Measurements from ENCODE around the gene GPR143. TPM values are rescaled to one million over a fixed set of nuclear protein-coding genes. Genes with fewer than 3 reads are reported as not detected.

GPR143 gene
- total and polyA plus RNA-seq, 2 of the 4 experiments (the other 2 are of a cell fraction) = 0.07 TPM; not detected in 1

DNA sequence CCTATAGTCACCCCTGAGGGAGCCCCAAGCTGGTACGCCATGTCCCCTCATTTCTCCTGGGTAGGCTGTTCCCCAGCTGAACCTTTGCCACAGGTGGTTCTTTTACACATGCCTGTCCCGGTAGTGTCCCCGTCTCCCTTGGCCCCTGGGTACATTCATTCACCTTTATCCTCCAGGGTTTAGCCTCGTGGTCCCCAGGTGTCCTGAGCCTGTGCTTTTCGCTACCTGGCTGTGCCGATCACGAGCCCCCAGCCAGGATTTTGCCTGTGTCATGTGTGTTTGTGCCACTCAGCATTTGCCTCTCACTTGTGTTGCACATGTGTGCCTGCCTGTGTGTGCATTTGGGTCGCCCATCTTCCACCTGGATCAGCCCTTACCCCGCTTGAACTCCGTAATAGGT, 57.6 kb downstream of the GPR143 start:
- Histone ChIP-seq H4K20me1 (ENCODE audit: insufficient read depth, low read length) (no peaks in the 10 kb centered on the region), H3K4me1 (ENCODE audit: control insufficient read depth, insufficient read depth, low read length) (no peaks in the 10 kb centered on the region), H3K4me3 (ENCODE audit: insufficient read depth, low read depth, low read length) (no peak overlapping the region), H2BK120ac (ENCODE audit: low read depth, low read length) (no peak overlapping the region), H3K14ac (replicated peaks; ENCODE audit: low read depth, low read length) (no peak overlapping the region), H3K4me2 (ENCODE audit: low read depth, low read length) (no peak overlapping the region), H3K56ac (ENCODE audit: extremely low read depth, insufficient read depth, low read length) (no peak overlapping the region), H3K36me3 (ENCODE audit: control insufficient read depth, insufficient read depth, low read length) (peaks cover 30% of the 10 kb centered on the region), H2AFZ (replicated peaks; ENCODE audit: low read length, poor library complexity) (no peak overlapping the region), H3K79me1 (ENCODE audit: low read depth in 1 of 2, low read length in 2 of 2) (peaks cover 0 to 5% of the 10 kb centered on the region in 2 experiments; a peak in 1 of 4 replicates), H3K9ac (ENCODE audit: low read depth, low read length) (no peak overlapping the region), H2AK5ac (ENCODE audit: low read depth, low read length) (no peak overlapping the region), H3K23ac (ENCODE audit: low read depth, low read length) (no peak overlapping the region), H3K4ac (ENCODE audit: low read depth, low read length) (no peak overlapping the region), H2BK15ac (ENCODE audit: low read depth, low read length) (no peak overlapping the region), H2AK9ac (replicated peaks; ENCODE audit: low read depth, low read length, poor library complexity) (no peak overlapping the region), H3K27me3 (ENCODE audit: control insufficient read depth, insufficient read depth, low read length) (no peaks in the 10 kb centered on the region), H3K9me3 (ENCODE audit: control insufficient read depth, insufficient read depth, low read length) (no peaks in the 10 kb centered on the region), H4K91ac (ENCODE audit: insufficient read depth, low read depth, low read length) (no peak overlapping the region), H4K5ac (ENCODE audit: low read depth, low read length) (no peak overlapping the region), H3K27ac (ENCODE audit: insufficient read depth, low read length) (no peak overlapping the region), H3K9me1 (ENCODE audit: insufficient read depth, low read length) (no peaks in the 10 kb centered on the region), H4K8ac (ENCODE audit: low read depth in 2 of 2, low read length in 2 of 2) (no peak overlapping the region), H2BK5ac (ENCODE audit: low read depth, low read length, poor library complexity, severe bottlenecking) (no peak overlapping the region), H2BK20ac (ENCODE audit: low read depth, low read length) (no peak overlapping the region), H3K18ac (ENCODE audit: low read depth, low read length) (no peak overlapping the region)
- ATAC-seq (ENCODE audit: low read depth) (no peak), DNase-seq (no peak)
- in situ Hi-C loops (cut with MboI; ENCODE audit: low sequenced_read_pairs) = no loop called here
- TF ChIP-seq RCOR1 (IDR thresholded peaks at IDR 0.05; ENCODE audit: insufficient replicate concordance, low read length) = no peak
- TF ChIP-seq RFX5 (IDR thresholded peaks at IDR 0.05; ENCODE audit: low read depth, low read length) = no peak
- TF ChIP-seq CHD1 (IDR thresholded peaks at IDR 0.05; ENCODE audit: low read depth, low read length) = no peak
- TF ChIP-seq, protein P1, sequence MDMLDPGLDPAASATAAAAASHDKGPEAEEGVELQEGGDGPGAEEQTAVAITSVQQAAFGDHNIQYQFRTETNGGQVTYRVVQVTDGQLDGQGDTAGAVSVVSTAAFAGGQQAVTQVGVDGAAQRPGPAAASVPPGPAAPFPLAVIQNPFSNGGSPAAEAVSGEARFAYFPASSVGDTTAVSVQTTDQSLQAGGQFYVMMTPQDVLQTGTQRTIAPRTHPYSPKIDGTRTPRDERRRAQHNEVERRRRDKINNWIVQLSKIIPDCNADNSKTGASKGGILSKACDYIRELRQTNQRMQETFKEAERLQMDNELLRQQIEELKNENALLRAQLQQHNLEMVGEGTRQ (IDR thresholded peaks at IDR 0.05; ENCODE audit: low read depth, low read length) = no peak
- intact Hi-C loops (cut with micrococcal nuclease) = loop anchor here (2.0 to 10.0 kb wide), 2 partner anchors 411 to 963 kb away; no protein-coding TSS in a partner anchor
- dilution Hi-C loops (cut with HindIII; ENCODE audit: low sequenced_read_pairs, unreplicated experiment) = no loop called here
- CTCF ChIA-PET = interaction anchor here (0.6 to 0.7 kb wide), 2 partner anchors 27 to 348 kb away, joined by 4 to 8 read pairs; no protein-coding TSS in a partner anchor
- no TSS peak for BruUV-seq (replicated peaks)
- POLR2A ChIA-PET (ENCODE audit: unreplicated experiment) = interaction anchor here (0.6 kb wide), 1 partner anchor 427 kb away, joined by 9 read pairs; no protein-coding TSS in a partner anchor
- 74% methylated on average over 3 of the region's 10 CpGs; no CpG with 5 or more reads in 1 of the 2 experiments for WGBS, 2 experiments (ENCODE audit: extremely low coverage in 2 of 2, insufficient read length in 1 of 2)
